Endothelial cell (in vitro differentiated cells): ENCODE results near the gene TMEM225B. TPM values are rescaled to one million over a fixed set of nuclear protein-coding genes. Genes with fewer than 3 reads are reported as not detected.

Source experiments
- DNase-seq: peaks from one replicate; pipeline ENCODE4 v3.0.0; 2021; ENCODE audit warnings: low spot score
- H3K27ac Mint-ChIP-seq: one replicate; pipeline ENCODE4 v1.8.0; 2021; ENCODE audit warnings: mixed read lengths, inconsistent platforms; ENCODE audit not compliant: unreplicated experiment
- H3K27me3 Mint-ChIP-seq: one replicate; pipeline ENCODE4 v1.8.0; 2021; ENCODE audit warnings: mild to moderate bottlenecking, moderate library complexity, mixed read lengths, inconsistent platforms; ENCODE audit not compliant: unreplicated experiment
- H3K36me3 Mint-ChIP-seq: one replicate; pipeline ENCODE4 v1.8.0; 2021; ENCODE audit warnings: mild to moderate bottlenecking, low read depth, mixed read lengths, inconsistent platforms; ENCODE audit not compliant: unreplicated experiment
- H3K4me1 Mint-ChIP-seq: one replicate; pipeline ENCODE4 v1.8.0; 2021; ENCODE audit warnings: mild to moderate bottlenecking, mixed read lengths, inconsistent platforms; ENCODE audit not compliant: unreplicated experiment
- H3K4me3 Mint-ChIP-seq: one replicate; pipeline ENCODE4 v1.8.0; 2021; ENCODE audit warnings: mild to moderate bottlenecking, mixed read lengths, inconsistent platforms; ENCODE audit not compliant: unreplicated experiment
- H3K9me3 Mint-ChIP-seq: one replicate; pipeline ENCODE4 v1.8.0; 2021; ENCODE audit warnings: mixed read lengths, inconsistent platforms; ENCODE audit not compliant: unreplicated experiment
- total RNA-seq: library from RNA; stranded (reverse); fragmentation: NEBNext Ultra II Directional; extraction: Animal tissue kit (Norgen Biotek cat#: 25700); gene quantifications from one replicate; pipeline ENCODE4 v1.2.1, GENCODE V29; 2021; ENCODE audit not compliant: unreplicated experiment
- TF ChIP-seq, protein P1 (sequence below): fragments of 200-600 bp; sonication (generic); IDR thresholded peaks from one replicate; pipeline ENCODE4 v1.5.0; 2021; ENCODE audit warnings: antibody characterized with exemption; ENCODE audit not compliant: unreplicated experiment

The TMEM225B gene
- total RNA-seq, 1 donor from 2014 or later: 0.46 TPM

DNA sequence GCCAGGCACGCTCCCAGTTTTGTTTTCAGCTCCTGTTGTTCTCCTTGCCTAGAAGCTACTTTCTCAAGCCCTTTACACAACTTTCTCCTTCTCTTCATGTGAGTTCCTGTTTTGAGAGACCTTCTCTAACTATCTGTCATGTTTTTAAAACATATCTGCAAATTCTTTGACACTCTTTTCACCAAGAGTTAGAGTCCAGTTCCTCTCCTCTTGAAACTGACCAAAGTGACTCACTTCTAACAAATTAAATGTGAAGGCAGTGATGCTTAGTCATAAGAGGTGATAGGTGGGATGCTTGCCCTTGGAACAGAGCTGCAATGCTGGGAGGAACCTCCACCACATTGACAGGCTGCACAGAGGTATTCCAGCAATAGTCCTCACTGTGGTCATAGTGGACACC lies 44.0 kb downstream of the TMEM225B start:
- DNase-seq: no peak
- Mint-ChIP-seq H3K4me1 (no peaks in the 10 kb centered on the region), H3K4me3 (no peak overlapping the region), H3K27me3 (no peaks in the 10 kb centered on the region), H3K9me3 (no peaks in the 10 kb centered on the region), H3K36me3 (peaks cover 39% of the 10 kb centered on the region), H3K27ac (no peak overlapping the region)
- TF ChIP-seq, protein P1, sequence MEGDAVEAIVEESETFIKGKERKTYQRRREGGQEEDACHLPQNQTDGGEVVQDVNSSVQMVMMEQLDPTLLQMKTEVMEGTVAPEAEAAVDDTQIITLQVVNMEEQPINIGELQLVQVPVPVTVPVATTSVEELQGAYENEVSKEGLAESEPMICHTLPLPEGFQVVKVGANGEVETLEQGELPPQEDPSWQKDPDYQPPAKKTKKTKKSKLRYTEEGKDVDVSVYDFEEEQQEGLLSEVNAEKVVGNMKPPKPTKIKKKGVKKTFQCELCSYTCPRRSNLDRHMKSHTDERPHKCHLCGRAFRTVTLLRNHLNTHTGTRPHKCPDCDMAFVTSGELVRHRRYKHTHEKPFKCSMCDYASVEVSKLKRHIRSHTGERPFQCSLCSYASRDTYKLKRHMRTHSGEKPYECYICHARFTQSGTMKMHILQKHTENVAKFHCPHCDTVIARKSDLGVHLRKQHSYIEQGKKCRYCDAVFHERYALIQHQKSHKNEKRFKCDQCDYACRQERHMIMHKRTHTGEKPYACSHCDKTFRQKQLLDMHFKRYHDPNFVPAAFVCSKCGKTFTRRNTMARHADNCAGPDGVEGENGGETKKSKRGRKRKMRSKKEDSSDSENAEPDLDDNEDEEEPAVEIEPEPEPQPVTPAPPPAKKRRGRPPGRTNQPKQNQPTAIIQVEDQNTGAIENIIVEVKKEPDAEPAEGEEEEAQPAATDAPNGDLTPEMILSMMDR: no peak

DNA sequence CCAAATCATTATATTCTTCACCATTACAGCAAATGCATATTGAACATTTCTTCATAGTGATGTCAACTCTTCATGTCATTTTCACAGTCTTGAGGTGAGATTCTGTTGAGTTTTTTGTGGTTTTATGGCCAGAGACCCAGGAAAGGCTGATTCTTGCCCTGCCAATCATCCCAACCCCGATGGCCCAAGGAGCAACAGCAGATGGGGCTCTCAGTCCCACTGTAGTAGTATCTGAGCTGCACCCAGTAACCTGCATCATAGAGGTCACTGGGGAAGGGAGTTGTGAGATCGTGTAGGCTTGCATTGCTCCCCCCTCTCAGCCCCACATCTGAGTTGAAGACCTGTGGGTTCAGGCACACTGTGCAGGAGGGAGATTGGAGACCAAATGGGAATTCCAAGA lies 45.4 kb downstream of the TMEM225B start:
- H3K27ac Mint-ChIP-seq: no peak overlapping the region
- peaks cover 41% of the 10 kb centered on the region for H3K36me3 Mint-ChIP-seq

DNA sequence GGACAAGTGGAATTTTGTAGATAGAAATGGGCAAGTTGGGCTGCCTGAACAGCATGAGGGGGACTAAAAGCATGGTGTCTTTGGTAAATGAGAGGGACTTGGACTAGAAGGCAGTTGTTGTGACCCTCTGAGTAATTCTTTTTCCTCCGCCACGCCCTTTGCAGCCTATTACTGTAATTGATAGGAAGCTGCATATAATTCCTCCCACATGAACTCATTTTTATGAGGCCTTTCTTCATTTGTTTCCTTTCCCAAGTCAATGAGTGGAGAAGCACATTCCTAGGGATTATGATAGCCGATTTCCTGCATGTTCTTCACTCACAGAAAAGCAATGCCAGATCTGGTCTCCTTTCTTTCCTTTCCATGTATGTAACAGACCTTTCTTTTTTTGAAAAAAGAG lies 46.4 kb downstream of the TMEM225B start:
- Mint-ChIP-seq H3K36me3 (peaks cover 37% of the 10 kb centered on the region), H3K4me1 (no peaks in the 10 kb centered on the region), H3K27ac (no peak overlapping the region), H3K27me3 (no peaks in the 10 kb centered on the region), H3K9me3 (no peaks in the 10 kb centered on the region), H3K4me3 (no peak overlapping the region)
- TF ChIP-seq, protein P1: no peak
- no peak for DNase-seq

More for the DNA sequence above, 45.4 kb downstream of the TMEM225B start:
- no peaks in the 10 kb centered on the region for H3K4me1 Mint-ChIP-seq
- no peaks in the 10 kb centered on the region for H3K27me3 Mint-ChIP-seq
- TF ChIP-seq, protein P1: no peak
- peak overlapping the region; percentile 9 for H3K4me3 Mint-ChIP-seq
- H3K9me3 Mint-ChIP-seq: no peaks in the 10 kb centered on the region
- DNase-seq: no peak

DNA sequence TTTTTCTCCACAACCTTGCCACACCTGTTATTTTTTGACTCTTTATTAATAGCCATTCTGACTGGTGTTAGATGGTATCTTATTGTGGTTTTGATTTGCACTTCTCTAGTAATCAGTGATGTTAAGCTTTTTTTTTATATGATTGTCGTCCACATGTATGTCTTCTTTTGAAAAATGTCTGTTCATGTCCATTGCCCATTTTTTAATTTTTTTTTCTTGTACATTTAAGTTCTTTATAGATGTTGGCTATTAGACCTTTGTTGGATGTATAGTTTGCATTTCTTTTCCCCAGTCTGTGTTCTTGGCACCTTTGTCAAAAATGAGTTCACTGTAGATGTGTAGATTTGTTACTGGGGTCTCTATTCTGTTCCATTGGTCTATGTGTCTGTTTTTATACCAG lies 47.5 kb downstream of the TMEM225B start:
- Mint-ChIP-seq H3K27ac (no peak overlapping the region), H3K4me3 (peak overlapping the region; percentile 8), H3K27me3 (no peaks in the 10 kb centered on the region), H3K9me3 (no peaks in the 10 kb centered on the region), H3K4me1 (no peaks in the 10 kb centered on the region), H3K36me3 (peaks cover 33% of the 10 kb centered on the region)
- no peak for DNase-seq
- TF ChIP-seq, protein P1: no peak

DNA sequence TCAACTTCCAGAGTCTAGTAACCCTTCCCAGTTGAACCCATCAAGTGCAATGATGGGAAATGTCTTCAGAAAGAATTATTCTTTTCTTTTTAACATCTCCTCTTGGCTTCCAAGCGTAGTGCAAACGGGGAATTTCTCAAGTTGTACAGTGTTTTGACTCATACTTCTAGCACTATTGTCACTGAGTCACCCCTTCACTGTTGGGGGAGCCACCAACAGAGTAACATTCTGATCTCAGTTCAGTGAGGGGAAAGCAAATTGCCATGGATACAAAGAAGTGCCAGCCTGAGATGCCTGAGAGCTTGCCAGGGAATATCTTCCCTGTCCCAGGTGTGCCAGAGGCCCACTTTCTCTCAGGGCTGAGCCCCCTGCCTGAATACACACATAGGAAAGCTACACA lies 50.8 kb downstream of the TMEM225B start:
- Mint-ChIP-seq H3K4me3 (no peak overlapping the region), H3K9me3 (no peaks in the 10 kb centered on the region), H3K27ac (no peak overlapping the region), H3K27me3 (no peaks in the 10 kb centered on the region), H3K36me3 (peaks cover 30% of the 10 kb centered on the region), H3K4me1 (no peaks in the 10 kb centered on the region)
- TF ChIP-seq, protein P1: no peak
- no peak for DNase-seq
